Breast epithelium (tissue), 4 donors: ENCODE measurements around the gene SMARCD1. TPM values are rescaled to one million over a fixed set of nuclear protein-coding genes. Genes with fewer than 3 reads are reported as not detected.

Source experiments
- DNase-seq, 2 donors: peaks; one replicate each; pipeline ENCODE4 v3.0.0-alpha.2; 2019; ENCODE audit warnings: low spot score in 2 of 2
- H3K27ac ChIP-seq, 2 donors: fragments of 200-600 bp; sonication (generic) in 1 of 2; one replicate each; pipeline ENCODE4 v1.5.1; 2016 to 2019; ENCODE audit warnings: mild to moderate bottlenecking in 1 of 2
- H3K27me3 ChIP-seq, 2 donors: fragments of 200-600 bp; sonication (generic) in 1 of 2; one replicate each; pipeline versions ENCODE4 v1.5.1 to v1.6.0; 2017 to 2019; ENCODE audit warnings: control low read depth in 1 of 2, mild to moderate bottlenecking in 1 of 2
- H3K36me3 ChIP-seq: fragments of 200-600 bp; one replicate; pipeline ENCODE4 v1.5.1; 2019
- H3K4me1 ChIP-seq, 2 donors: fragments of 200-600 bp; sonication (generic); one replicate each; pipeline ENCODE4 v1.5.1; 2016 to 2019; ENCODE audit warnings: control low read depth in 1 of 2
- H3K4me3 ChIP-seq, 3 donors: fragments of 200-600 bp; sonication (generic); 1 replicate in 2 of 3; 2 replicates in 1 of 3; pipeline ENCODE4 v1.5.1; 2016 to 2019; ENCODE audit warnings: mild to moderate bottlenecking in 3 of 3, moderate library complexity in 2 of 3
- H3K9me3 ChIP-seq, 2 donors: fragments of 200-600 bp; sonication (generic) in 1 of 2; one replicate each; pipeline ENCODE4 v1.5.1; 2016 to 2019; ENCODE audit warnings: control low read depth in 1 of 2
- POLR2A ChIP-seq: fragments of 450-650 bp; IDR thresholded peaks from one replicate; pipeline ENCODE4 v1.6.1; 2016; ENCODE audit warnings: antibody characterized with exemption, mild to moderate bottlenecking, moderate library complexity
- POLR2AphosphoS5 ChIP-seq, 3 donors: sonication (generic); formaldehyde crosslinking; IDR thresholded peaks; one replicate each; pipeline ENCODE4 v1.6.1; 2017; ENCODE audit warnings: antibody characterized with exemption in 3 of 3
- intact Hi-C: fragments of 100-400 bp; cut with DNase I; formaldehyde crosslinking; loops from one replicate; pipeline ENCODE4 v1.15.1; 2023; ENCODE audit warnings: low total_unique reads
- total RNA-seq, 3 donors: library from RNA; depleted of rRNA; stranded (reverse); fragments of >200 nt; gene quantifications; one replicate each; pipeline ENCODE4 v1.1.0, GENCODE V29; 2016
- TF ChIP-seq, protein P1 (sequence below), 3 donors: fragments of 450-650 bp; IDR thresholded peaks; one replicate each; pipeline ENCODE4 v1.5.1; 2016 to 2017; ENCODE audit warnings: antibody characterized with exemption in 3 of 3, mild to moderate bottlenecking in 3 of 3, moderate library complexity in 3 of 3

Gene SMARCD1
- total RNA-seq, 3 donors from 2014 or later: 50.6 to 56.7 (median 51.5) TPM

DNA sequence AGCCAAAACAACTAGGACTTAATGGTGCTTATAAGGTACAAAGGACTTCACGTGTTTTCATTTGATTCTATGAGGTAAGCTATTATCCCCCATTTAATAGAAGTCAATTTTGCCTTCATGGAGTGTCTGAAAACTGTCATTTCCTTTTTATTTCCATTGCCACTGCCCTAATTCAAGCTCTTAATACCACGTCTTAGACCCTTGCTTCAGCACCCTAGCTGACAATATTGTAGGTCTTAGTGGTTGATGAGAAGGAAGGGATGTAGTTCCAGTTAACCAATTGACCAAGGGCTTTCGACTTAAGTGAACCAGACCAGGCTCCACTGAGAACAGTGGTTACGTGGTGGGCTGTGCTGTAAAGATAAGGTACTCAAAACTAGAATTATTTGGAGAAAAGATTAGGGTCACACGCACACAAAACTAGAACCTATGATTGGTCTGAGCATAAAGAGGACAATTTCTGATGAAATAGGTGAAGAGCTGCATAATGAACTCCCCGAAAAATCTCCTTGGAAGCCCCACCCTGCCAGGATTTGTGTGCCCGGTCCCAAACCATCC, 37.4 kb upstream of the SMARCD1 start:
- no peaks in the 10 kb centered on the region for H3K9me3 ChIP-seq
- no peaks in the 10 kb centered on the region for H3K27me3 ChIP-seq
- intact Hi-C loops: no loop called here
- no peaks in the 10 kb centered on the region for H3K4me1 ChIP-seq
- TF ChIP-seq POLR2AphosphoS5 (IDR thresholded peaks at IDR 0.05): no peak
- TF ChIP-seq, protein P1, sequence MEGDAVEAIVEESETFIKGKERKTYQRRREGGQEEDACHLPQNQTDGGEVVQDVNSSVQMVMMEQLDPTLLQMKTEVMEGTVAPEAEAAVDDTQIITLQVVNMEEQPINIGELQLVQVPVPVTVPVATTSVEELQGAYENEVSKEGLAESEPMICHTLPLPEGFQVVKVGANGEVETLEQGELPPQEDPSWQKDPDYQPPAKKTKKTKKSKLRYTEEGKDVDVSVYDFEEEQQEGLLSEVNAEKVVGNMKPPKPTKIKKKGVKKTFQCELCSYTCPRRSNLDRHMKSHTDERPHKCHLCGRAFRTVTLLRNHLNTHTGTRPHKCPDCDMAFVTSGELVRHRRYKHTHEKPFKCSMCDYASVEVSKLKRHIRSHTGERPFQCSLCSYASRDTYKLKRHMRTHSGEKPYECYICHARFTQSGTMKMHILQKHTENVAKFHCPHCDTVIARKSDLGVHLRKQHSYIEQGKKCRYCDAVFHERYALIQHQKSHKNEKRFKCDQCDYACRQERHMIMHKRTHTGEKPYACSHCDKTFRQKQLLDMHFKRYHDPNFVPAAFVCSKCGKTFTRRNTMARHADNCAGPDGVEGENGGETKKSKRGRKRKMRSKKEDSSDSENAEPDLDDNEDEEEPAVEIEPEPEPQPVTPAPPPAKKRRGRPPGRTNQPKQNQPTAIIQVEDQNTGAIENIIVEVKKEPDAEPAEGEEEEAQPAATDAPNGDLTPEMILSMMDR (IDR thresholded peaks at IDR 0.05): no peak
- TF ChIP-seq POLR2A: no peak
- DNase-seq: no peak
- H3K4me3 ChIP-seq: no peak overlapping the region
- H3K36me3 ChIP-seq: no peaks in the 10 kb centered on the region
- no peak overlapping the region for H3K27ac ChIP-seq

DNA sequence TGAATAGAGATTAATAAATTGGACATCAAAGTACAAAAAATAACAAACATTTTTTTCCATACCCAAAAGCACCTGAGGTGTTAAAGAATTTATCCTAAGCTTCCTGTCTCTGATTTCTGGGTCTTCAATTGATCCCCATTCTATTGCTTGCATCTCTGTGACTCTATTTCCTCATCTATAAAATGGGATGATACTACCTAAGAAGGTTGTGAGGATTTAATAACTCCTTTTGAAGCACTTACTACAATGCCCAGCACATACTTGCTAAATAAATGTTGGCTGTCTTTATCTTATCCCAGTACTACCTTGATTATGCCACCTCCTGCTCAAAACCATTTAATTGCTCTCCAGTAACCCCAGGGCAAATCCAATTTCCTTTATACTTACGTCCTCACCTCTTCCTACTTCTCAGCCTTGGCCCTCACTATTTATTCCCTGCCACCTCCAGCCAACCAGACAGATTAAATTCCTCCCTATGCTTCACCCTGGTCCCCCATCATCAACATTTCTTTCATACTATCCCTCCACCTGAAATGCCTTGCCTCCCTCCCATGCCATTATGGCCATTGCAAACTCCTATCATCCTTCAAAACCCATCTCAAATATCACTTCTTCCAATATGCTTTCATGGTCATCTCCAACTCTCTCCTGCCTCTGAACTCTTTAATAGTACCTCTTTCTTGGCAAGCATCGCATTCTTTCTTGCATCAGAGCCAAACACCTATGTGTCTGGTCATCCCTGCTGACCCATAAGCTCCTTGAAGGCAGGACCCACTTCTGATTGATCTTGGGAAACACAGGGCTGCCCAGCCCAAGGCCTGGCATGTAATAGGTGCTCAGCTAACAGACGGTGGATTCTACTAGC, 35.7 kb upstream of the SMARCD1 start:
- no peak for DNase-seq
- Histone ChIP-seq H3K4me3 (no peak overlapping the region), H3K27ac (no peak overlapping the region), H3K9me3 (no peaks in the 10 kb centered on the region), H3K4me1 (no peaks in the 10 kb centered on the region), H3K27me3 (no peaks in the 10 kb centered on the region), H3K36me3 (no peaks in the 10 kb centered on the region)
- intact Hi-C loops: loop anchor here (10.0 kb wide), 1 partner anchor 275 kb away; no protein-coding TSS in a partner anchor
- TF ChIP-seq POLR2AphosphoS5 (IDR thresholded peaks at IDR 0.05) (no peak), POLR2A (no peak)
- TF ChIP-seq, protein P1 (IDR thresholded peaks at IDR 0.05): no peak

DNA sequence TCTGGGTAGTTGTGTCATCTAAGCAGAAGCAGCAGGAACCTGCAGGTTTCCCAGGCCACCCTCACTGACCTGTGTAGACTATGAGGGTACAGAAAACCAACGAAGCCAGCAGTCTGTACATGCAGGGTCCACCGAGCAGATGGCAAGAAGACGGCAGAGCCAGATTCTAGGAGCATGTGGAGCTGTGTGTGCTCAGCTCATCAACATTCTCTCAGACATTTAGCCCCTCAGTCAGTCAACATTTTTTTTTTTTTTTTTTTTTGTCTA, 35.1 kb upstream of the SMARCD1 start:
- intact Hi-C loops: loop anchor here (10.0 kb wide), 1 partner anchor 275 kb away; no protein-coding TSS in a partner anchor
- Histone ChIP-seq H3K27me3 (no peaks in the 10 kb centered on the region), H3K27ac (no peak overlapping the region), H3K36me3 (no peaks in the 10 kb centered on the region), H3K4me1 (no peaks in the 10 kb centered on the region), H3K9me3 (no peaks in the 10 kb centered on the region), H3K4me3 (peak overlapping the region; percentile 31 to 45 (median 34))
- no peak for TF ChIP-seq POLR2A
- no peak for TF ChIP-seq POLR2AphosphoS5 (IDR thresholded peaks at IDR 0.05)
- TF ChIP-seq, protein P1 (IDR thresholded peaks at IDR 0.05): no peak
- DNase-seq: no peak

DNA sequence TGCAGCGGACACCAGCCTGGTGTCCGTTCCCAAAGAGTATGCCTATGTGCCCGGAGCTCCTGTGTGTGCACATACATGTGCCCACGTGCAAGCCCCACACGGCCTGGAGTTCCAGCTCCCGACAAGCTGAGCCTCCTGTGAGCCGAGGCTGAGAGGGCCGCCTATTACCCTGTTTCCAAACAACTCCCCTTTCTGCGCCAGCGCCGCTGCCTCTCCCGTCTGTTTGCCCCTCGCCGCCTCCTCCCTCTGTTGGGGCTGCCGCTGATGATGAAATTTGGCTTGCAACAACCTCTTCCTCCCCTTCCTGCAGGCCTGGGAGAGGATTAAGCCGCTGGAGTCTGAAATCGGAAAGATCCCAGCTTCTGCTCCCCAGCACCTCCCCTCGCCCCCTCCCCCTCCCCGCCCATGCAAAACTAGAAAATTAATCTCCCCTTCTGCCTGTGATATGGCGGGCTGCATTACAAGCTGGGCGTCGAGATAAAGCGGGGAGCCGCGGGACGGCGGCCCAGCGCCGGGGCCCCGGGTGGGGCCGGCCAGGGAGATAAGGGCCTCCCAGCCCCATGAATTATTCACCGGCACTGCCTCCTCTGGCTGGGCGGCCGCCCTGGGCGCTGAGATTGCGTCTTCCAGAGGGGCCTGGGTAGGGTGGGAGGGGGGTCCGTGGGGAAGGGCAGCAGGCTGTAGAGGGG, 34.6 kb upstream of the SMARCD1 start:
- Histone ChIP-seq H3K9me3 (no peaks in the 10 kb centered on the region), H3K27me3 (no peaks in the 10 kb centered on the region), H3K4me1 (no peaks in the 10 kb centered on the region), H3K36me3 (no peaks in the 10 kb centered on the region), H3K4me3 (peak overlapping the region; percentile 31 to 45 (median 34)), H3K27ac (no peak overlapping the region)
- DNase-seq: no peak
- intact Hi-C loops: loop anchor here (10.0 kb wide), 1 partner anchor 276 kb away; no protein-coding TSS in a partner anchor
- TF ChIP-seq, protein P1 (IDR thresholded peaks at IDR 0.05): no peak
- TF ChIP-seq POLR2A: no peak
- TF ChIP-seq POLR2AphosphoS5 (IDR thresholded peaks at IDR 0.05): peak in 1 of 3 donors; percentile 31
